WTC11 (cell line): ENCODE measurements around the gene GAS2. TPM values are rescaled to one million over a fixed set of nuclear protein-coding genes. Genes with fewer than 3 reads are reported as not detected.

ENCODE experiments used
- ATAC-seq: fragments of 200-7000 bp; cut with Tn5 transposase; 2 replicates; pipeline ENCODE4 v1.10.0; 2021; ENCODE audit warnings: mild to moderate bottlenecking, moderate library complexity
- CTCF ChIA-PET: fragments of 300-600 bp; sonication (Branson Sonifier 250); formaldehyde crosslinking; loops from one replicate; lab custom pipeline; 2021; ENCODE audit warnings: antibody characterized with exemption; lab: Charles Lee
- POLR2A ChIA-PET: fragments of 350-600 bp; sonication (Branson Sonifier 250); formaldehyde crosslinking; loops from one replicate; lab custom pipeline; 2021; ENCODE audit warnings: antibody characterized with exemption; lab: Charles Lee
- DNase-seq: peaks from one replicate; pipeline ENCODE4 v3.0.0; 2021; ENCODE audit warnings: low spot score
- H3K27ac Mint-ChIP-seq: 2 replicates; pipeline ENCODE4 v1.8.0; 2021; ENCODE audit warnings: mixed read lengths
- H3K27me3 Mint-ChIP-seq: 2 replicates; pipeline ENCODE4 v1.8.0; 2021; ENCODE audit warnings: low read depth, mild to moderate bottlenecking, moderate library complexity, mixed read lengths
- H3K36me3 Mint-ChIP-seq: 2 replicates; pipeline ENCODE4 v1.8.0; 2021; ENCODE audit warnings: mixed read lengths
- H3K4me1 Mint-ChIP-seq: 2 replicates; pipeline ENCODE4 v1.8.0; 2022; ENCODE audit warnings: mixed read lengths
- H3K4me3 Mint-ChIP-seq: 2 replicates; pipeline ENCODE4 v1.8.0; 2021; ENCODE audit warnings: mild to moderate bottlenecking, moderate library complexity, mixed read lengths
- H3K9me3 Mint-ChIP-seq: 2 replicates; pipeline ENCODE4 v1.8.0; 2021; ENCODE audit warnings: mixed read lengths
- AR ChIP-seq: fragments of 250-450 bp; sonication (Bioruptor Pico); IDR thresholded peaks from 2 replicates; pipeline ENCODE4 v1.9.0; 2021; ENCODE audit warnings: mild to moderate bottlenecking
- ATF2 ChIP-seq: sonication (generic); formaldehyde crosslinking; IDR thresholded peaks from 2 replicates; pipeline ENCODE4 v1.8.1; 2022; ENCODE audit warnings: low read depth, missing genetic modification reagents, borderline replicate concordance
- CDX4 ChIP-seq: fragments of 250-450 bp; sonication (Bioruptor Pico); IDR thresholded peaks from 2 replicates; pipeline ENCODE4 v1.9.0; 2021; ENCODE audit warnings: moderate library complexity, mild to moderate bottlenecking, inconsistent platforms, borderline replicate concordance
- ERG ChIP-seq: fragments of 250-450 bp; sonication (Bioruptor Pico); IDR thresholded peaks from 2 replicates; pipeline ENCODE4 v1.8.0; 2021; ENCODE audit warnings: mild to moderate bottlenecking
- ESRRA ChIP-seq: sonication (generic); formaldehyde crosslinking; IDR thresholded peaks from 2 replicates; pipeline ENCODE4 v1.8.1; 2022; ENCODE audit warnings: mild to moderate bottlenecking, missing genetic modification reagents, borderline replicate concordance
- FOXJ3 ChIP-seq: sonication (generic); formaldehyde crosslinking; IDR thresholded peaks from 2 replicates; pipeline ENCODE4 v1.9.0; 2021; ENCODE audit warnings: missing genetic modification reagents, mild to moderate bottlenecking, borderline replicate concordance
- GTF2I ChIP-seq: fragments of 250-450 bp; sonication (Bioruptor Pico); conservative IDR thresholded peaks from 2 replicates; pipeline ENCODE4 v1.4.0; 2021; ENCODE audit warnings: mild to moderate bottlenecking
- HMGA2 ChIP-seq: fragments of 250-450 bp; sonication (Bioruptor Pico); IDR thresholded peaks from 2 replicates; pipeline ENCODE4 v1.4.0; 2021; ENCODE audit warnings: mild to moderate bottlenecking, moderate library complexity
- KAT7 ChIP-seq: sonication (generic); formaldehyde crosslinking; IDR thresholded peaks from 2 replicates; pipeline ENCODE4 v1.8.1; 2023; ENCODE audit warnings: missing genetic modification reagents, mild to moderate bottlenecking, borderline replicate concordance
- NFE2L1 ChIP-seq: sonication (generic); formaldehyde crosslinking; IDR thresholded peaks from 2 replicates; pipeline ENCODE4 v1.8.1; 2023; ENCODE audit warnings: missing genetic modification reagents
- OVOL2 ChIP-seq: fragments of 250-450 bp; sonication (Bioruptor Pico); IDR thresholded peaks from 2 replicates; pipeline ENCODE4 v1.9.0; 2021; ENCODE audit warnings: mild to moderate bottlenecking, borderline replicate concordance
- STAT6 ChIP-seq: sonication (generic); formaldehyde crosslinking; conservative IDR thresholded peaks from 2 replicates; pipeline ENCODE4 v1.8.1; 2023; ENCODE audit warnings: mild to moderate bottlenecking, low read depth, missing genetic modification reagents, moderate library complexity
- ZBTB43 ChIP-seq: sonication (generic); formaldehyde crosslinking; IDR thresholded peaks from 2 replicates; pipeline ENCODE4 v1.8.1; 2023; ENCODE audit warnings: mild to moderate bottlenecking, missing genetic modification reagents
- ZNF138 ChIP-seq: sonication (generic); formaldehyde crosslinking; conservative IDR thresholded peaks from 2 replicates; pipeline ENCODE4 v1.8.1; 2022; ENCODE audit warnings: mild to moderate bottlenecking, moderate library complexity, missing genetic modification reagents
- ZNF281 ChIP-seq: sonication (generic); formaldehyde crosslinking; IDR thresholded peaks from 2 replicates; pipeline ENCODE4 v1.8.0; 2023; ENCODE audit warnings: mild to moderate bottlenecking, missing genetic modification reagents
- ZNF416 ChIP-seq: fragments of 250-450 bp; sonication (Bioruptor Pico); IDR thresholded peaks from 2 replicates; pipeline ENCODE4 v1.9.0; 2021; ENCODE audit warnings: mild to moderate bottlenecking, inconsistent platforms
- ZNF423 ChIP-seq: fragments of 250-450 bp; sonication (Bioruptor Pico); IDR thresholded peaks from 2 replicates; pipeline ENCODE4 v2.1.2; 2022; ENCODE audit warnings: mild to moderate bottlenecking, moderate library complexity
- ZNF425 ChIP-seq: fragments of 250-450 bp; sonication (Bioruptor Pico); conservative IDR thresholded peaks from 2 replicates; pipeline ENCODE4 v1.9.0; 2021; ENCODE audit warnings: mild to moderate bottlenecking
- total RNA-seq: library from RNA; stranded (reverse); gene quantifications from 3 replicates; pipeline ENCODE4 v1.2.3, GENCODE V29; 2021

GAS2 gene
- total RNA-seq, 1 experiment from 2014 or later = 1.8 TPM

GRCh38 chr11:22785251-22785650 lies 118.8 kb downstream of the GAS2 start:
- H3K4me1 Mint-ChIP-seq = peaks cover 7% of the 10 kb centered on the region
- TF ChIP-seq ERG (CRISPR knock-in tag) (no peak), NFE2L1 (CRISPR knock-in tag) (no peak), GTF2I (CRISPR knock-in tag) (no peak), FOXJ3 (CRISPR knock-in tag) (no peak), ZNF138 (no peak), OVOL2 (CRISPR knock-in tag) (no peak), ZNF416 (CRISPR knock-in tag) (no peak), ZBTB43 (CRISPR knock-in tag) (no peak)
- H3K27me3 Mint-ChIP-seq = no peaks in the 10 kb centered on the region
- no peak for ATAC-seq
- ChIA-PET CTCF (no interaction called here), POLR2A (no interaction called here)
- H3K9me3 Mint-ChIP-seq = peaks cover 3% of the 10 kb centered on the region; the same call in 1 of the 2 replicates
- no peak overlapping the region for H3K27ac Mint-ChIP-seq
- DNase-seq = no peak
- no peaks in the 10 kb centered on the region for H3K36me3 Mint-ChIP-seq
- no peak overlapping the region for H3K4me3 Mint-ChIP-seq

GRCh38 chr11:22786475-22786874 lies 120.1 kb downstream of the GAS2 start:
- Mint-ChIP-seq H3K27me3 (no peaks in the 10 kb centered on the region), H3K9me3 (peaks cover 3% of the 10 kb centered on the region; the same call in 1 of the 2 replicates), H3K4me3 (no peak overlapping the region), H3K27ac (no peak overlapping the region), H3K36me3 (no peaks in the 10 kb centered on the region), H3K4me1 (peaks cover 7% of the 10 kb centered on the region)
- ATAC-seq (no peak), DNase-seq (no peak)
- POLR2A ChIA-PET = no interaction called here
- CTCF ChIA-PET = interaction anchor here (1.7 to 1.9 kb wide), 2 partner anchors 43 to 415 kb away, joined by 4 to 13 read pairs; partner anchors contain the start of gene SVIP
- TF ChIP-seq HMGA2 (CRISPR knock-in tag) = no peak
- TF ChIP-seq ZNF138 = no peak
- TF ChIP-seq ZNF423 = no peak
- TF ChIP-seq ATF2 = no peak
- TF ChIP-seq ZNF281 (CRISPR knock-in tag) = no peak
- TF ChIP-seq KAT7 (CRISPR knock-in tag) = no peak
- TF ChIP-seq CDX4 (CRISPR knock-in tag) = no peak
- TF ChIP-seq STAT6 (CRISPR knock-in tag) = no peak
- no peak for TF ChIP-seq ZNF425 (CRISPR knock-in tag)
- TF ChIP-seq OVOL2 (CRISPR knock-in tag) = no peak
- TF ChIP-seq AR (CRISPR knock-in tag) = no peak
- no peak for TF ChIP-seq ESRRA
